Stimulated activated memory B cell treated with anti-CD40 and anti-IgM and Interleukin-4, amounts not matched to agents 10 μg/mL and 1 μg/mL and 100 μg/mL, for 72 hours (primary cell): ENCODE data around the gene METTL17.
"Not testable (repeated sequence)": the region's sequence is repeated elsewhere in the genome, so short reads cannot be mapped to it uniquely, and the experiment has no call there.

ENCODE experiments used
- ATAC-seq: fragments of 150-1000 bp; cut with Tn5 transposase; 2 replicates; pipeline ENCODE4 v1.10.0; 2021
- H3K27ac Mint-ChIP-seq: one replicate; pipeline ENCODE4 v1.8.0; 2022; ENCODE audit warnings: mild to moderate bottlenecking, mixed read lengths
- H3K27me3 Mint-ChIP-seq: one replicate; pipeline ENCODE4 v1.8.0; 2022; ENCODE audit warnings: mixed read lengths
- H3K36me3 Mint-ChIP-seq: one replicate; pipeline ENCODE4 v1.8.0; 2022; ENCODE audit warnings: mixed read lengths
- H3K4me1 Mint-ChIP-seq: one replicate; pipeline ENCODE4 v1.8.0; 2022; ENCODE audit warnings: mixed read lengths
- H3K4me3 Mint-ChIP-seq: one replicate; pipeline ENCODE4 v1.8.0; 2022; ENCODE audit warnings: mild to moderate bottlenecking, moderate library complexity, mixed read lengths
- H3K9me3 Mint-ChIP-seq: one replicate; pipeline ENCODE4 v1.8.0; 2022; ENCODE audit warnings: mixed read lengths

Gene METTL17

DNA sequence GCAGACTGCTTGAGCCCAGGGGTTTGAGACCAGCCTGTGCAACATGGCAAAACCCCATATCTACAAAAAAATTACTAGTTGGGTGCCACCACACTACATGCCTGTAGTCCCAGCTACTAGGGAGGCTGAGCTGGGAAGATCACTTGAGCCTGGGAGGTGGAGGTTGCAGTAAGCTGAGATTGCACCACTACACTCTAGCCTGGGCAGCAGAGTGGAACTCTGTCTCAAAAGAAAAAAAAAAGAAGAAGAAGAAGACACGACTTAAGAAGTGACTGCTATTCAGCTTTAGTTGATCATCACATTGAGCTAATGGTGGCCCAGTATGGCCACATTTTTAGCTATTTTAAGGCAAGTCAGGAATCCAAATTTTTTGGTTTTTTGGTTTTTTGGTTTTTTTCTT is 8.9 kb upstream of the METTL17 start:
- no peaks in the 10 kb centered on the region for H3K9me3 Mint-ChIP-seq
- no peaks in the 10 kb centered on the region for H3K36me3 Mint-ChIP-seq
- no peaks in the 10 kb centered on the region for H3K4me1 Mint-ChIP-seq
- peaks cover 23% of the 10 kb centered on the region for H3K27me3 Mint-ChIP-seq
- H3K27ac Mint-ChIP-seq: no peak overlapping the region
- ATAC-seq: no peak
- no peak overlapping the region for H3K4me3 Mint-ChIP-seq

DNA sequence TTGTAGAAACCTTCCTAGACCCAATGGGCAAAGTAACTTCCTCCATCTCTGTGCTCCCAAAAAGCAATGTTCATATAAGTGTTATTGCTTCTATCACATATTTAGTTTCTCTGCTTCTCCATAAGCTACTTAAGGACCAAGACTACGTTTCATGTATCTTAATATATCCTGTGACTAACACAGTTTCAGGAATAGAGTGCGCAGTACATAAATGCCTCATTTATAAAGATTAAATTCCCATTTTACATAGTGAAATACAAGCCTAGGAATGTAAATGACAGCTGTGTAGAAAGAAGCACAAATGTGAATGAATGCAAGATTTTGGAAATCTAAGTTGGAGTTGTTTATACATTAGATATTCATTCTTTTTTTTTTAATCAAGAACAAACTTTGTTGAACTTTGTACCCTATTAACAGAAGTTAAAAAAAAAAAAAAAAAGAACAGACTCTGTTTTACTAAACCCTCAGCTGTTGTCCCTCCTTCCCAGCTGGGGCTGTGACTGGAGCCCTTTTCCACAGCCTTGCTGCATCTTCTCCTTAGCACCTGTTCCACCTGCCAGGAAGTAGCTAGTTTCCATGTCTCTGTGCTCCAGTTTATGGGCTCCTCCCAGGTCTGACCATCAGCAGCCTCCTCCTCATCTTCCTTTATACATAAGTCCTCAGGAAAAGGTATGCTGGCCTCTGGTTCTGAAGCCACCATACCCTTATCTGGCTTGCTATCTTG is 7.0 kb upstream of the METTL17 start:
- ATAC-seq: no peak
- Mint-ChIP-seq H3K27ac (no peak overlapping the region), H3K36me3 (no peaks in the 10 kb centered on the region), H3K9me3 (no peaks in the 10 kb centered on the region), H3K27me3 (peaks cover 23% of the 10 kb centered on the region), H3K4me3 (no peak overlapping the region), H3K4me1 (no peaks in the 10 kb centered on the region)

- ATAC-seq, H3K27me3 Mint-ChIP-seq, H3K9me3 Mint-ChIP-seq, H3K36me3 Mint-ChIP-seq, H3K4me1 Mint-ChIP-seq, H3K4me3 Mint-ChIP-seq, H3K27ac Mint-ChIP-seq: not testable (repeated sequence)
These were observed 4.1 kb upstream of the METTL17 start for GRCh38 chr14:20985650-20986049.

GRCh38 chr14:20986811-20987210 is 3.0 kb upstream of the METTL17 start:
- Mint-ChIP-seq H3K27me3 (no peaks in the 10 kb centered on the region), H3K4me3 (no peak overlapping the region), H3K4me1 (peaks cover 16% of the 10 kb centered on the region), H3K36me3 (peaks cover 2% of the 10 kb centered on the region), H3K9me3 (no peaks in the 10 kb centered on the region), H3K27ac (no peak overlapping the region)
- ATAC-seq: no peak

- Mint-ChIP-seq H3K9me3 (no peaks in the 10 kb centered on the region), H3K27me3 (no peaks in the 10 kb centered on the region), H3K4me3 (no peak overlapping the region), H3K36me3 (peaks cover 16% of the 10 kb centered on the region), H3K27ac (peak overlapping the region; percentile 91), H3K4me1 (peaks cover 20% of the 10 kb centered on the region)
- ATAC-seq: no peak
These were observed 886 bp upstream of the METTL17 start for GRCh38 chr14:20988717-20989470.

DNA sequence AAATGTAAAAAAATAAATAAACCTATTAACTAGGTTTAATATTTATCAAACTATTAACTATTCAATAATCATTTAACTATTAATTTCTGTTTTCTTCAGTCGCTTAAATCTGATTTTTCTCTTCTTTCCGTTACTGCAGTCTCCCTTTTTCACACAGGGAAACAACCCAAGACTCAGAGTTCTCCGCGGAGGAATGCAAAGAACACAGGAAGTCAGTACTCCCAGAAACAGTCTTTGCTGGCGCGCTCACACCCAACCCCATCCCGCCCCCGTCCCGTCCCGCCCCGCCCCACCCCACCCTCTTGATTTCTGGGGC is 351 bp upstream of the METTL17 start:
- H3K27me3 Mint-ChIP-seq: no peaks in the 10 kb centered on the region
- peaks cover 20% of the 10 kb centered on the region for H3K4me1 Mint-ChIP-seq
- no peaks in the 10 kb centered on the region for H3K9me3 Mint-ChIP-seq
- H3K27ac Mint-ChIP-seq: peak overlapping the region; percentile 91
- peak overlapping the region; percentile 94 for H3K4me3 Mint-ChIP-seq
- H3K36me3 Mint-ChIP-seq: peaks cover 21% of the 10 kb centered on the region
- no peak for ATAC-seq

DNA sequence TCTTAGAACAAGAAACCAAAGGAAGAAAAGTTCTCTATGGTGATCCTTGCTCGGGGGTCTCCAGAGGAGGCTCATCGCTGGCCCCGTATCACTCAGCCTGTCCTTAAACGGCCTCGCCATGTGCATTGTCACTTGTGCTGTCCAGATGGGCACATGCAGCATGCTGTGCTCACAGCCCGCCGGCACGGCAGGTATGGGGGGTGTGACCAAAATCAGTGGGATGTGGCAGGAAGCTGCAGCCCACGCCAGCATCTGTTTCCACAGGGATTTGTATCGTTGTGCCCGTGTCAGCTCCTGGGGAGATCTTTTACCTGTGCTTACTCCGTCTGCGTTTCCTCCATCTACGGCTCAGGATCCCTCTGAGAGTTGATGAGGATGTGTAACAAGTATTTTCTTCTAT is 6.7 kb downstream of the METTL17 start:
- H3K27ac Mint-ChIP-seq: no peak overlapping the region
- no peaks in the 10 kb centered on the region for H3K27me3 Mint-ChIP-seq
- ATAC-seq: no peak
- H3K4me1 Mint-ChIP-seq: peaks cover 6% of the 10 kb centered on the region
- H3K36me3 Mint-ChIP-seq: peaks cover 50% of the 10 kb centered on the region
- no peak overlapping the region for H3K4me3 Mint-ChIP-seq
- no peaks in the 10 kb centered on the region for H3K9me3 Mint-ChIP-seq

- no peak overlapping the region for H3K4me3 Mint-ChIP-seq
- ATAC-seq: no peak
- H3K27ac Mint-ChIP-seq: no peak overlapping the region
- H3K4me1 Mint-ChIP-seq: peaks cover under 1% of the 10 kb centered on the region
- peaks cover 44% of the 10 kb centered on the region for H3K36me3 Mint-ChIP-seq
- H3K27me3 Mint-ChIP-seq: no peaks in the 10 kb centered on the region
- no peaks in the 10 kb centered on the region for H3K9me3 Mint-ChIP-seq
These were observed 7.3 kb downstream of the METTL17 start for GRCh38 chr14:20997115-20997514.

GRCh38 chr14:20997564-20997963 is 7.8 kb downstream of the METTL17 start:
- no peaks in the 10 kb centered on the region for H3K9me3 Mint-ChIP-seq
- no peak overlapping the region for H3K27ac Mint-ChIP-seq
- peaks cover 43% of the 10 kb centered on the region for H3K36me3 Mint-ChIP-seq
- ATAC-seq: no peak
- no peak overlapping the region for H3K4me3 Mint-ChIP-seq
- no peaks in the 10 kb centered on the region for H3K27me3 Mint-ChIP-seq
- no peaks in the 10 kb centered on the region for H3K4me1 Mint-ChIP-seq

DNA sequence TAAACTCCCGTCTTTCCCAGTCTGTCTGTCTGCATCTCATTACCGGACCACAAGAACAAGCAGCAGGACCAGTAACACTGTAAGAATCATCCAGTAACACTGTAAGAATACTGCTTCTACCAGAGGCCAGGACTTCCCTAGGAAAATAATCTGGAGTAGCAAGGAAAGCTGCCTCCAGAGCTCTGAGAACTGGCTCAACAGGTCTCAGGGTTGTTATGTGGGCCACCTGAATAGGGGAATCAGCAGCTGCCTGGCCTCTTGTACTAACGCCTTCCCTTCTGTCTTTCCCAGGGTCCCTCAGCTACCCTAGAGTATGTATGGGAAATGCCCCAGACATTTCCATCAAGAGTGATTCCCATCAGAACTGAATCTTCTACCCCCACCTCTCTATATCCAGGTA is 8.4 kb downstream of the METTL17 start:
- Mint-ChIP-seq H3K27me3 (no peaks in the 10 kb centered on the region), H3K36me3 (peaks cover 40% of the 10 kb centered on the region), H3K9me3 (no peaks in the 10 kb centered on the region), H3K4me3 (no peak overlapping the region), H3K27ac (no peak overlapping the region), H3K4me1 (no peaks in the 10 kb centered on the region)
- ATAC-seq: no peak

GRCh38 chr14:20998674-20999366 is 9.0 kb downstream of the METTL17 start, which contains the start of gene SLC39A2:
Gene SLC39A2, plus strand, starts transcription at chr14:20999293. Its CDS starts 154 bp downstream, at chr14:20999447.
- Mint-ChIP-seq H3K4me1 (no peaks in the 10 kb centered on the region), H3K27ac (no peak within 1 kb of the TSS), H3K36me3 (peaks cover 35% of the 10 kb centered on the region), H3K9me3 (no peaks in the 10 kb centered on the region), H3K4me3 (no peak within 1 kb of the TSS), H3K27me3 (no peaks in the 10 kb centered on the region)
- peak; percentile 20 for ATAC-seq

GRCh38 chr14:20999591-20999990 is 9.8 kb downstream of the METTL17 start:
- peaks cover 27% of the 10 kb centered on the region for H3K36me3 Mint-ChIP-seq
- ATAC-seq: peak; percentile 24
- H3K9me3 Mint-ChIP-seq: no peaks in the 10 kb centered on the region
- H3K4me3 Mint-ChIP-seq: no peak overlapping the region
- H3K27me3 Mint-ChIP-seq: no peaks in the 10 kb centered on the region
- no peak overlapping the region for H3K27ac Mint-ChIP-seq
- no peaks in the 10 kb centered on the region for H3K4me1 Mint-ChIP-seq

GRCh38 chr14:21001218-21001617 is 11.4 kb downstream of the METTL17 start:
- Mint-ChIP-seq H3K9me3 (no peaks in the 10 kb centered on the region), H3K27me3 (no peaks in the 10 kb centered on the region), H3K36me3 (peaks cover 11% of the 10 kb centered on the region), H3K4me1 (no peaks in the 10 kb centered on the region), H3K4me3 (no peak overlapping the region), H3K27ac (no peak overlapping the region)
- no peak for ATAC-seq

GRCh38 chr14:21003788-21004346 is 14.1 kb downstream of the METTL17 start:
- ATAC-seq: no peak
- H3K27me3 Mint-ChIP-seq: no peaks in the 10 kb centered on the region

DNA sequence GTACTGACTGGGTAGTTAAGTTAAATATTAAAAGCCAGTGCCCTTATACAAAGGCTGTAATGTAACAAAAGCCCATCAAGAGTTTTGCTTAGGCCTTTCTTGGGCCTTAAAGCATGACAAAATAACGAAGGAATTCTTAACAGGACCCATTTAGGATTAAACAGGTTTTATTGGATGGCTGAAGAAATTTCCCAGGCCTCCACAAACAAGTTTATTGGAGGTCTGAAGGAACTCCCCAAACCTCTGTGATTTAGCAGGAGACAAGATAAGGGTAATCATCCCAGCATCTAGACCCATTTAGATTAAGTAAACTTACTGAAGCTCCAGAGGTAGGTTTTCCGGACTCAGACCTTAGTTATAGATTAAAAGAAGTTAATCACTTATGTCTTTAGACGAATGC is 19.9 kb downstream of the METTL17 start:
- not testable (repeated sequence) for H3K9me3 Mint-ChIP-seq, H3K4me3 Mint-ChIP-seq, H3K36me3 Mint-ChIP-seq, H3K4me1 Mint-ChIP-seq, ATAC-seq, H3K27ac Mint-ChIP-seq
- peaks cover 35% of the 10 kb centered on the region for H3K27me3 Mint-ChIP-seq

More at GRCh38 chr14:21003788-21004346, 14.1 kb downstream of the METTL17 start:
- Mint-ChIP-seq H3K27ac (no peak overlapping the region), H3K4me3 (no peak overlapping the region), H3K9me3 (no peaks in the 10 kb centered on the region), H3K4me1 (no peaks in the 10 kb centered on the region), H3K36me3 (no peaks in the 10 kb centered on the region)
